Mammary epithelial cell (primary cell): ENCODE measurements around the gene MAGI1.

Experiments used
- CTCF ChIP-seq, 2 donors: IDR thresholded peaks in 1 of 2; conservative IDR thresholded peaks in 1 of 2; 2 replicates each; pipeline ENCODE4 v1.5.1; 2011 to 2012; ENCODE audit warnings: inconsistent platforms in 2 of 2, low read length in 2 of 2, mild to moderate bottlenecking in 2 of 2, control low read depth in 1 of 2, low read depth in 1 of 2; ENCODE audit not compliant: insufficient read depth in 1 of 2; ENCODE audit errors: extremely low read depth in 1 of 2
- EZH2 ChIP-seq: IDR thresholded peaks from 2 replicates; pipeline ENCODE4 v1.6.1; 2012; ENCODE audit warnings: low read length, inconsistent platforms, borderline replicate concordance

GRCh38 chr3:65703026-65703425 is 335.7 kb downstream of the MAGI1 start:
- no peak for TF ChIP-seq CTCF (conservative IDR thresholded peaks at IDR 0.05 in 1 of 2, IDR thresholded peaks at IDR 0.05 in 1 of 2; ENCODE audit: extremely low read depth in 1 of 2, insufficient read depth in 1 of 2, low read depth in 1 of 2, low read length in 2 of 2)
- TF ChIP-seq EZH2: no peak
